ENCODE data around the gene HSD11B2.

HSD11B2 gene

GRCh38 chr16:67397036-67397801 is 33.7 kb upstream of the HSD11B2 start:
- DNase-seq (ENCODE audit: low read depth, low spot score): no peak
- Histone ChIP-seq H3K4me3 (ENCODE audit: low read length) (no peak overlapping the region), H3K27ac (ENCODE audit: low read length) (no peak overlapping the region), H3K27me3 (ENCODE audit: control insufficient read depth, insufficient read depth, low read length) (peaks cover 29% of the 10 kb centered on the region), H3K9me3 (ENCODE audit: control insufficient read depth, insufficient read depth, low read length) (no peaks in the 10 kb centered on the region), H3K36me3 (ENCODE audit: control insufficient read depth, insufficient read depth, low read length) (no peaks in the 10 kb centered on the region), H3K4me1 (ENCODE audit: control insufficient read depth, insufficient read depth, low read length) (peaks cover 13% of the 10 kb centered on the region)
- WGBS (ENCODE audit: insufficient coverage, insufficient read length): no CpG with 5 or more reads among the region's 15 CpGs

GRCh38 chr16:67397812-67398545 is 32.9 kb upstream of the HSD11B2 start:
- Histone ChIP-seq H3K4me3 (ENCODE audit: low read length) (no peak overlapping the region), H3K9me3 (ENCODE audit: control insufficient read depth, insufficient read depth, low read length) (no peaks in the 10 kb centered on the region), H3K4me1 (ENCODE audit: control insufficient read depth, insufficient read depth, low read length) (peaks cover 10% of the 10 kb centered on the region), H3K36me3 (ENCODE audit: control insufficient read depth, insufficient read depth, low read length) (no peaks in the 10 kb centered on the region), H3K27ac (ENCODE audit: low read length) (no peak overlapping the region), H3K27me3 (ENCODE audit: control insufficient read depth, insufficient read depth, low read length) (peaks cover 23% of the 10 kb centered on the region)
- no CpG with 5 or more reads among the region's 22 CpGs for WGBS (ENCODE audit: insufficient coverage, insufficient read length)
- DNase-seq (ENCODE audit: low read depth, low spot score): no peak

GRCh38 chr16:67398546-67399217 is 32.2 kb upstream of the HSD11B2 start:
- Histone ChIP-seq H3K9me3 (ENCODE audit: control insufficient read depth, insufficient read depth, low read length) (no peaks in the 10 kb centered on the region), H3K36me3 (ENCODE audit: control insufficient read depth, insufficient read depth, low read length) (no peaks in the 10 kb centered on the region), H3K4me3 (ENCODE audit: low read length) (no peak overlapping the region), H3K4me1 (ENCODE audit: control insufficient read depth, insufficient read depth, low read length) (peaks cover 9% of the 10 kb centered on the region), H3K27me3 (ENCODE audit: control insufficient read depth, insufficient read depth, low read length) (peaks cover 19% of the 10 kb centered on the region), H3K27ac (ENCODE audit: low read length) (no peak overlapping the region)
- DNase-seq (ENCODE audit: low read depth, low spot score): no peak
- no CpG with 5 or more reads among the region's 19 CpGs for WGBS (ENCODE audit: insufficient coverage, insufficient read length)

GRCh38 chr16:67399218-67399733 is 31.6 kb upstream of the HSD11B2 start:
- Histone ChIP-seq H3K4me3 (ENCODE audit: low read length) (no peak overlapping the region), H3K4me1 (ENCODE audit: control insufficient read depth, insufficient read depth, low read length) (peaks cover 11% of the 10 kb centered on the region), H3K27me3 (ENCODE audit: control insufficient read depth, insufficient read depth, low read length) (peaks cover 13% of the 10 kb centered on the region), H3K36me3 (ENCODE audit: control insufficient read depth, insufficient read depth, low read length) (no peaks in the 10 kb centered on the region), H3K27ac (ENCODE audit: low read length) (no peak overlapping the region), H3K9me3 (ENCODE audit: control insufficient read depth, insufficient read depth, low read length) (no peaks in the 10 kb centered on the region)
- DNase-seq (ENCODE audit: low read depth, low spot score): no peak
- WGBS (ENCODE audit: insufficient coverage, insufficient read length): no CpG with 5 or more reads among the region's 42 CpGs

GRCh38 chr16:67399749-67400704 is 30.9 kb upstream of the HSD11B2 start:
- H3K36me3 ChIP-seq (ENCODE audit: control insufficient read depth, insufficient read depth, low read length): no peaks in the 10 kb centered on the region
- peaks cover 15% of the 10 kb centered on the region for H3K4me1 ChIP-seq (ENCODE audit: control insufficient read depth, insufficient read depth, low read length)
- no peak overlapping the region for H3K27ac ChIP-seq (ENCODE audit: low read length)
- no peak for DNase-seq (ENCODE audit: low read depth, low spot score)
- H3K9me3 ChIP-seq (ENCODE audit: control insufficient read depth, insufficient read depth, low read length): no peaks in the 10 kb centered on the region
- H3K27me3 ChIP-seq (ENCODE audit: control insufficient read depth, insufficient read depth, low read length): peaks cover 6% of the 10 kb centered on the region
- H3K4me3 ChIP-seq (ENCODE audit: low read length): no peak overlapping the region
- WGBS (ENCODE audit: insufficient coverage, insufficient read length): no CpG with 5 or more reads among the region's 19 CpGs

GRCh38 chr16:67400901-67401300 is 30.0 kb upstream of the HSD11B2 start:
- Histone ChIP-seq H3K4me1 (ENCODE audit: control insufficient read depth, insufficient read depth, low read length) (peaks cover 11% of the 10 kb centered on the region), H3K4me3 (ENCODE audit: low read length) (no peak overlapping the region), H3K27ac (ENCODE audit: low read length) (no peak overlapping the region), H3K9me3 (ENCODE audit: control insufficient read depth, insufficient read depth, low read length) (no peaks in the 10 kb centered on the region), H3K36me3 (ENCODE audit: control insufficient read depth, insufficient read depth, low read length) (no peaks in the 10 kb centered on the region), H3K27me3 (ENCODE audit: control insufficient read depth, insufficient read depth, low read length) (no peaks in the 10 kb centered on the region; the same call in 1 of the 2 replicates)
- no peak for DNase-seq (ENCODE audit: low read depth, low spot score)
- WGBS (ENCODE audit: insufficient coverage, insufficient read length): no CpG with 5 or more reads among the region's 14 CpGs

GRCh38 chr16:67403976-67404555 is 26.9 kb upstream of the HSD11B2 start:
- no peaks in the 10 kb centered on the region for H3K27me3 ChIP-seq (ENCODE audit: control insufficient read depth, insufficient read depth, low read length)
- WGBS (ENCODE audit: insufficient coverage, insufficient read length): no CpG with 5 or more reads among the region's 12 CpGs
- no peaks in the 10 kb centered on the region for H3K9me3 ChIP-seq (ENCODE audit: control insufficient read depth, insufficient read depth, low read length)
- H3K4me3 ChIP-seq (ENCODE audit: low read length): no peak overlapping the region
- H3K36me3 ChIP-seq (ENCODE audit: control insufficient read depth, insufficient read depth, low read length): no peaks in the 10 kb centered on the region
- peaks cover 9% of the 10 kb centered on the region; the same call in 1 of the 2 replicates for H3K4me1 ChIP-seq (ENCODE audit: control insufficient read depth, insufficient read depth, low read length)
- no peak overlapping the region for H3K27ac ChIP-seq (ENCODE audit: low read length)
- DNase-seq (ENCODE audit: low read depth, low spot score): no peak

GRCh38 chr16:67404740-67405226 is 26.1 kb upstream of the HSD11B2 start:
- Histone ChIP-seq H3K27me3 (ENCODE audit: control insufficient read depth, insufficient read depth, low read length) (no peaks in the 10 kb centered on the region), H3K4me3 (ENCODE audit: low read length) (no peak overlapping the region), H3K9me3 (ENCODE audit: control insufficient read depth, insufficient read depth, low read length) (no peaks in the 10 kb centered on the region), H3K36me3 (ENCODE audit: control insufficient read depth, insufficient read depth, low read length) (no peaks in the 10 kb centered on the region), H3K4me1 (ENCODE audit: control insufficient read depth, insufficient read depth, low read length) (peaks cover 7% of the 10 kb centered on the region; the same call in 1 of the 2 replicates), H3K27ac (ENCODE audit: low read length) (no peak overlapping the region)
- WGBS (ENCODE audit: insufficient coverage, insufficient read length): no CpG with 5 or more reads among the region's 5 CpGs
- DNase-seq (ENCODE audit: low read depth, low spot score): no peak

GRCh38 chr16:67405336-67405735 is 25.6 kb upstream of the HSD11B2 start:
- DNase-seq (ENCODE audit: low read depth, low spot score): no peak
- H3K36me3 ChIP-seq (ENCODE audit: control insufficient read depth, insufficient read depth, low read length): no peaks in the 10 kb centered on the region
- no peak overlapping the region for H3K4me3 ChIP-seq (ENCODE audit: low read length)
- no peaks in the 10 kb centered on the region for H3K27me3 ChIP-seq (ENCODE audit: control insufficient read depth, insufficient read depth, low read length)
- H3K9me3 ChIP-seq (ENCODE audit: control insufficient read depth, insufficient read depth, low read length): no peaks in the 10 kb centered on the region
- WGBS (ENCODE audit: insufficient coverage, insufficient read length): no CpG with 5 or more reads among the region's 8 CpGs
- H3K4me1 ChIP-seq (ENCODE audit: control insufficient read depth, insufficient read depth, low read length): peaks cover 7% of the 10 kb centered on the region; the same call in 1 of the 2 replicates
- H3K27ac ChIP-seq (ENCODE audit: low read length): no peak overlapping the region
